Sciatic nerve (tissue), 2 donors: Measurements from ENCODE around the gene C16orf92. TPM values are rescaled to one million over a fixed set of nuclear protein-coding genes. Genes with fewer than 3 reads are reported as not detected.
A peak's percentile ranks its signal among the peaks of the same experiment; 100 is the strongest.
"Not testable (repeated sequence)": the region's sequence is repeated elsewhere in the genome, so short reads cannot be mapped to it uniquely, and the experiment has no call there.

Source experiments
- ATAC-seq: fragments of 200-7000 bp; cut with Tn5 transposase; one replicate; pipeline ENCODE4 v1.9.1; 2020; ENCODE audit warnings: mild to moderate bottlenecking, moderate library complexity
- DNase-seq: peaks from one replicate; pipeline ENCODE4 v3.0.0-alpha.2; 2020; ENCODE audit warnings: low spot score
- intact Hi-C: fragments of 100-400 bp; cut with DNase I; formaldehyde crosslinking; loops from one replicate; pipeline ENCODE4 v1.14.2; 2022
- total RNA-seq: library from RNA; stranded (reverse); fragmentation: NEBNext Ultra II Directional; extraction: Animal tissue kit (Norgen Biotek cat#: 25700); gene quantifications from one replicate; pipeline ENCODE4 v1.2.1, GENCODE V29; 2021
- donor health status: DM: no; HTN: no; CAD: no.
- donor health status: DM: no; HTN: no; CAD: no.

The C16orf92 gene
- total RNA-seq, 1 donor from 2014 or later, result not detected

GRCh38 chr16:30012598-30012997 lies 10.4 kb upstream of the C16orf92 start:
- DNase-seq, intact Hi-C loops, ATAC-seq: not testable (repeated sequence)

DNA sequence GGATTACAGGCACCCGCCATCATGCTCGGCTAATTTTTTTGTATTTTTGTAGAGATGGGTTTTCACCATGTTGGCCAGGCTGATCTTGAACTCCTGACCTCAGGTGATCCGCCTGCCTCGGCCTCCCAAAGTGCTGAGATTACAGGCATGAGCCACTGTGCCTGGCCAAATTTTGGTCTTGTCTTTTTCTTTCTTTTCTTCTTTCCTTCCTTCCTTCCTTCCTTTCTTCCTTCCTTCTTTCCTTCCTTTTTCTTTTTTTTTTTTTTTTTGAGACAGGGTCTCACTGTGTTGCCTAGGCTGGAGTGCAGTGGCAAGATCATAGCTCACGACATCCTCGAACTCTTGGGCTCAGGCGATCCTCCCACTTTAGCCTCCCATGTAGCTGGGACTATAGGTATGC lies 7.5 kb upstream of the C16orf92 start:
- ATAC-seq, intact Hi-C loops: not testable (repeated sequence)

GRCh38 chr16:30016555-30017276 lies 6.3 kb upstream of the C16orf92 start:
- no peak for ATAC-seq
- intact Hi-C loops, result no loop called here
- DNase-seq, result no peak

More for the DNA sequence above, 7.5 kb upstream of the C16orf92 start:
- not testable (repeated sequence) for DNase-seq

DNA sequence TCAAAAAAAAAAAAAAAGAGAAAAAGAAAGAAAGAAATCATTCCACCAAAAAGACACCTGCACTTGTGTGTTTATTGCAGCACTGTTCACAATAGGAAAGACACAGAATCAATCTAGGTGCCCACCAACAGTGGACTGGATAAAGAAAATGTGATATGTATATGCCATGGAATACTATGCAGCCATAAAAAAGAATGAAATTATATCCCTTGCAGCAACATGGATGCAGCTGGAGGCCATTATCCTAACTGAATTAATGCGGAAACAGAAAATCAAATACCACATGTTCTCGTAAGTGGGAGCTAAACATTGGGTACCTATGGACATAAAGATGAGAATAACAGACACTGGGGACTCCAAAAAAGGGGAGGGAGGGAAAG lies 5.7 kb upstream of the C16orf92 start:
- intact Hi-C loops, result no loop called here

GRCh38 chr16:30017937-30018336 lies 5.1 kb upstream of the C16orf92 start:
- intact Hi-C loops, ATAC-seq: not testable (repeated sequence)

More for the DNA sequence above, 5.7 kb upstream of the C16orf92 start:
- ATAC-seq, result no peak
- DNase-seq, result no peak

DNA sequence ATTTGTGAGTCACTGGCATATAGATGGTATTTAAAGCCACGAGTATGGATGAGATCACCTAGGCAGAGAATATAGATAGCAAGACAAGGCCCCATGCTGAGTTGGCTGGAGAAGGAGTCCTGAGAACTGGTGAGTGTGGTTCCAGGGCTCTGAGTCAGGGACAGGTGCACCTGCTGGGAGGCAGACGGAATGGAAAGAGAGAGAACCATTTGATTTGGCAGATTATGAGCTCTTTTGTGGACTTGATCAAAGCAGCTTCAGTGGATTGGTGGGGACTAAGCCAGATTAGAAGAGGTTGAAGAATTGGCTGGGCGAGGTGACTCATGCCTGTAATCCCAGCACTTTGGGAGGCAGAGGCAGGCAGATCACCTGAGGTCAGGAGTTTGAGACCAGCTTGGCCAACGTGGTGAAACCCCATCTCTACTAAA lies 4.3 kb upstream of the C16orf92 start:
- intact Hi-C loops, result no loop called here
- DNase-seq (no peak), ATAC-seq (no peak)

More at GRCh38 chr16:30017937-30018336, 5.1 kb upstream of the C16orf92 start:
- not testable (repeated sequence) for DNase-seq

GRCh38 chr16:30023586-30023985 lies 588 bp downstream of the C16orf92 start:
- DNase-seq, result no peak
- intact Hi-C loops, result loop anchor here (10.0 kb wide), 1 partner anchor 329 kb away; no protein-coding TSS in a partner anchor
- no peak for ATAC-seq

DNA sequence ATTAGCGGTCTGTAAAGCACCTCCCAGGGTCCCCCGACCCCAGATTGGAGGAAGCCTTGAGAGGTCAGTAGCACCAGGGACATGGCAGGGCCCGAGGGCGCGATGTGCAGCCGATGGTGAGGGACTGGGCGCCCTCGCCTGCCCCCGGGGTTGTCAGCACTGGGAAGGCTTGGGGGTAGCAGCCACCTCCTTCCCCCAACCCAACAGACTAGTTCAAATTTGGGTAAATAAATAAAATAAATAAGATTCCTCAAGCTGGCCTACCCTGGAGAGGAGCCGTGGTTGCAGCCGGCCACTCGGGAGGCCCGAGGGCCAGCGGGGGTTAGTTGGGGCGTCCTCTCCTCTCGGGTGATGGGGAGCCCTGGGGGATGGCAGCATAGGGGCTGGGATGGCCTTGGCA lies 1.5 kb downstream of the C16orf92 start:
- ATAC-seq (no peak), DNase-seq (no peak)
- intact Hi-C loops, result loop anchor here (10.0 kb wide), 1 partner anchor 330 kb away; no protein-coding TSS in a partner anchor

- ATAC-seq, result no peak
- DNase-seq, result no peak
- intact Hi-C loops, result loop anchor here (10.0 kb wide), 1 partner anchor 330 kb away; no protein-coding TSS in a partner anchor
Measured at GRCh38 chr16:30025156-30025555, 2.2 kb downstream of the C16orf92 start.

DNA sequence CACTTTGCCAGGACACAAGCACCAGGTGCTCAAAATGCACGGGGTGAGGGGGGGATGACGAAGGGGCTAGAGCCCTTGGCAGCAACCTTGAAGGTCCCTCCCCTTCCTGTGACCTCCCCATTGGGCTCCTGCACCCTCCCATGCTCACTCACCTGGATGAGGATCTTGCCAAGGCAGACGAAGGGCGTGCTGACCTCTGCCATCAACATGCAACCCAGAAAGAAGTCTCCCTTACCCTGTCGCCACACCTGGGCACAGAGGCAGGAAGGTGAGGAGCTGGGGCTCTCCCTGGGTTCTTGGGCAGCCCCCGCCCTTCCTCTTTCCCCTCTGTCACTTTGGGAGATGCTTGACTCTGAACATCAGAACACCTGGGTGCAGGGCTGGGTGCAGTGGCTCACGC lies 2.6 kb downstream of the C16orf92 start:
- intact Hi-C loops, result loop anchor here (10.0 kb wide), 1 partner anchor 331 kb away; no protein-coding TSS in a partner anchor
- DNase-seq, result no peak
- no peak for ATAC-seq

GRCh38 chr16:30026449-30026848 lies 3.5 kb downstream of the C16orf92 start:
- intact Hi-C loops, result loop anchor here (10.0 kb wide), 1 partner anchor 332 kb away; no protein-coding TSS in a partner anchor
- no peak for DNase-seq
- ATAC-seq, result no peak

- no peak for ATAC-seq
Measured at GRCh38 chr16:30027588-30028437, 4.8 kb downstream of the C16orf92 start.

DNA sequence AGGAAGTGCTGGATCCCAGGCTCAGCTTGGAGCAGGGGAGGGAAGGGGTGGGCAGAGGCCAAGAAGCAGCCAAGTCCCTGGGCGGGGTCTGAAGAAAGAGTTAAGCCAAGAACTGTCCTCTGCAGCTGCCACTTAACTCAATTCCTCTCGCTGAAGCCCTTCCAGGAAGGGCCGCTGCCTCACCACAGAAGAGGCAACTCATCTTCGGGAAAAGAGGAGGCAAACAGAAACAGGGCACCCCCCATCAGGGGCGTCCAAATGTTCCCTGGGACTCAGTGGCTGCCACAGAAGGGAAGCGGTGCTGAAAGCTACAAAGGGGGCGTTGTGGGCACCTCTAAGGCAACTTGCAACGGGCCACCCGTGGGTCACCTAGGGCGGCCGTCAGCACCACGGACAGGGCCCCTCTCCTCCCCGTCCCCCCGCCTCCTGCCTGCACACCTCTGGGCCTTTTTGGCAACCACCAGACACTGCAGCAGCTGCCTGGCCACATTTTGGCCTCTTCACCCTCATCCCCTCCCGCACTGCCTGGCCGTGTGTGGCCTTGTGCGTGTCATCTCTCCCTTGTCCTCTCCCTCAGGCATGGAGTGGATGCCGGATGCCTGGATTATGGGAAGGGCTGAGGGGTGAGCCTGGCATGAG lies 5.6 kb downstream of the C16orf92 start:
- no peak for DNase-seq
- peak; percentile 43 for ATAC-seq
- intact Hi-C loops, result loop anchor here (10.0 kb wide), 1 partner anchor 334 kb away; no protein-coding TSS in a partner anchor

More at GRCh38 chr16:30027588-30028437, 4.8 kb downstream of the C16orf92 start:
- intact Hi-C loops, result loop anchor here (10.0 kb wide), 1 partner anchor 333 kb away; no protein-coding TSS in a partner anchor
- no peak for DNase-seq

GRCh38 chr16:30030011-30030685 lies 7.2 kb downstream of the C16orf92 start:
- DNase-seq (no peak), ATAC-seq (no peak)
- intact Hi-C loops, result no loop called here

GRCh38 chr16:30030841-30031413 lies 7.9 kb downstream of the C16orf92 start, which contains the start of gene TLCD3B:
TSS of gene TLCD3B (minus strand) at chr16:30031271. CDS start at chr16:30030527, 744 bp downstream.
- intact Hi-C loops, result no loop called here
- DNase-seq, result no peak
- ATAC-seq, result peak; percentile 15

DNA sequence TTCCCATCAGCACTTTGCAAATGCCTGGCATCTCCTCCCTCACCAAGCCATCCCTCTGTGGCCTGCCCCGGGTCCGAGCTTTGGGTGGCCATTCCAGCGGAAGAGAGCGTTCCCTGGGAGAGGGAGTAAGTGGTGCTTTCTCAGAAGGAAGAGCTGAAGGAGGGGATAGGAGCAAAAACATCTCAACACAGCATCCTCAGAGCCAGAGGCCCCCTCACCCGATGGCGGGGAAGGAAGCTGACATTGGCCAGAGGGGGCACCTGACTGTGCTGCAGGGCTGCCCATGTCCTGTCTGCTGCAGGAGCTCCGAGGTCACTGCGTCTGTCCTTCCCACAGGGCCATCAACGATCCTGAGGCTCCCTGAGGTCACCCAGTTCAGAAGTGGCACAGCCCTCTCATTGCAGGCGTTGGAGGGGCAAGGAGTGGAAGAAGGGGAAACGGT lies 8.5 kb downstream of the C16orf92 start:
- no peak for DNase-seq
- ATAC-seq, result no peak
- intact Hi-C loops, result no loop called here

DNA sequence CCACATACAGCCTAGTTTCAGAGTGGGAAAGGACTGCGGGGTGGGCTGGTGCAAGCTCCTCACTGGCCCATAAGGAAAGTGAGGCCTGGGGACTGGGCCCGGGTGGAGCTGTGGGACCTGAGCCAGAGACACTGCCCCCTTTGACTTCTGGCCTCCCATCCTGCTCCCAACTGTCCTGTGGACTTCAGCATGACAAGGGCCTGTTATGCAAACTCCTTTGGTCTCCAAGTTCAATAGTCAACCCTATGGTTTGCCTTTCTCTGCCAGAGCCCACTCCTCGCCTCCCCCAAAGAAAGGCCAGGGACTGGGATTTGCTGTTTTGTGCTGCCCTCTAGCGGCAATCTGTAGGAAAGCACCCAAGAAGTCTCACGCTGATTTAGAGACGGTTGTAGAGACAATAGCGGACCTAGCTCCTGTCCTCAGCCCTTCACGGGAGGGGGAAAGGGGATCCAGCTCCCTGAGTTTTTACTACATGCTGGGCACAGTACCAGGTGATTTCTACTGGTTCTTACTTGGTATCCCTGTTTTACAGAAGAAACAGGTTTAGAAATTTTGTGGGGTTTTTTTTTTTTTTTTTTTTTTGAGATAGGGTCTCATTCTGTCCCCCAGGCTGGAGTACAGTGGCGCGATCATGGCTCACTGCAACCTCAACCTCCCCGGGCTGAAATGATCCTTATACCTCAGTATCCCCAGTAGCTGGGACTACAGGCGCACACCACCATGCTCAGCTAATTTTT lies 9.3 kb downstream of the C16orf92 start:
- ATAC-seq (no peak), DNase-seq (no peak)
- intact Hi-C loops, result no loop called here
